ENCODE measurements around the gene LRMDA.
"Not testable (repeated sequence)": the region's sequence is repeated elsewhere in the genome, so short reads cannot be mapped to it uniquely, and the experiment has no call there.

The LRMDA gene

DNA sequence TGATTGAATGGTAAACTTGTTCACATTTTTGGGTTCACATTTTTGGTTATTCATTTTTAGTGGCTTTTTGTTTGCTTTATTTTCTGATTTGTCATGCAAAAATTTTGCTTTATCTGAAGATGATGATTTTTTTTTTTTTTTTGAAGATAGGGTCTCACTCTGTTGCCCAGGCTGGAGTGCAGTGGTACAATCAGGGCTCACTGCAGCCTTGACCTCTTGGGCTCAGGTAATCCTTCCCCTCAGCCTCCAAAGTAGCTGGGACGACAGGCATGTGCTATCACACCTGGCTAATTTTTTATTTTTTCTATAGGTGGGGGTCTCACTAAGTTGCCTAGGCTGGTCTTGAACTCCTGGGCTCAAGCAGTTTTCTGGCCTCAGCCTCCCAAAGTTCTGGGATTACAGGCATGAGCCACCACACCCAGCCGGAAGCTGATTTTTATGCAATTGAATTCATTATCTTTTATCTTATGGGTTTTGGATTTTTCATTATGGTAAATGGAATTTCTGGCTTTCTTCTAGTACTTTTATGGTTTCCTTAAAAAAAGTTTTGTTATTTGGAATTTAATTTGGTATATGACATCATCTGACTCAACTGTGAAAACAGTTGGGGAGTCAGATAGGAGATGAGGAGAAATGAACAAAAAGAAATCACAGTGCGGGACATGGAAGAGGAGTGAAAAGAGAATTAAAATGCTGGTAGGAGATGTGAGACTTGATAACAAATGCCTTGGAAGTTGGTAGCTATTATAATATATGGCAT, 158.7 kb downstream of the LRMDA start:
- no peak for DNase-seq (ENCODE audit: low read depth)

DNA sequence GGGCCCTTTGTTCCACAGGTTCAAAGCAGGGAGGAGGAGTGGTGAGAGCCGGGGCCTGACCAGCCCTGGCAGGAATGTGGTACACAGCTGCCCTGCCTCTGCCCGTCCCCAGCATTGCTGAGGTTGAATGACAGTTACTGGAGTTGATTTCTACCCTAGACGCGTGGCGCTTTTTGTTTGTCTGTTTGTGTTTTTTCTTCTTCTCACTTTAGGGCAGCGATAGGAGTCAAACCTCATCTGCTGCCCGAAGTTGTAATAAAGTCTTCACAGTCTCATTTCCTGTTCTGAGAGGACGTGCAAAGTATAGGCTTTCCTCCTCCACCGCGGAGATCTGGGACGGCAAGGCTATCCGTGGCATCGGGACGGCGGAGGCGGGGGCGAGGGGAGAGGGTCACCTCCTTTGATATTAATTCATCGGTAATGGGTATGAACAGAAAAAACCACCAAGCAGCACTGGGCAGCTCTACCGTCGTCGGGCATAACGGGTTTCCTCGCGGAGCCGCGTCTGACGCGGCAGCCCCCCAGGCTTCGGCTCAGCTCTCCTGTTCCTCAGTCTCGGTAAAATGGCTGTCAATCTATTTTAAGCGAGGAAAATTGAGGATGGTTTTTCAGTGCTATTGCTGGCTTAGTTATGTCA, 160.8 kb downstream of the LRMDA start:
- DNase-seq (ENCODE audit: low read depth): no peak

DNA sequence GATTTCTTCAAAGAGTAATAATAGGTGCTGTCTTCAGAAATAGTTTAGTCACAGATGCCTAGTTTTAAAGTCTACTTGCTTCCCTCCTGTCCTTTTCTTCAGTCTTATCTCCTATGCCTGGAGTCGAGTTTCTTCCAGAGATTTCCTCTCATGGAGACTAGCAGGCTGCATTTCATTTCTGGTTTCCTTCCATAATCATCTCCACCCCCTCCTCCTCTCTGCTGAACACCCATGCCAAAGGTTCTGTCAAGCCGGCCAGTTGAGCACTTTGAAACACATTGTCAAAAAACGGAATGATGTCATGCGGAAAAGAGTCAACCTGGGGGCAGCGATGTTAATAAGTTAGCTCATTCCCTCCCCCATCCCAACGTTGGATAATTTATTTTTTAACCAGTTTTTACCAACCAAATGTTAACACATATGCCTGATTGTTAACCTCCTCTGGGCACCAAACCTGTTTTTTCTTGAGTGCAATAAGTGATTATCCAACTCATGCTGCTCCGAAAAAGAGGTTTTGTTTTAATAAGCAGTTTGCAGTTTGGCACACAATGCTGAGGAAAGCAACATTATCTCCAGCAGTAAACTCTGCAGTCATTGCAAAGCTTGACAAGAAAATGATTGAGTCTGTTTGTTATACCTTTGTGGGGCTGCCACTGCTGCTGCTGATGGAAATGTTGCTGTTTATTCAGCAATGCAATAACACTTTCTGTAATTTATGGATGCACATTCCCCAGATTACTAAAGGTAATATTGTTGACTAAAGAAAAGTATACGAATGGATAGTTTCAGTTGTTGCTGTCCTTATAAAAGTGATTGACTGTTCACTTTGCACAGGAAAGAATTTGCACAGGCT, 161.6 kb downstream of the LRMDA start:
- DNase-seq (ENCODE audit: low read depth): no peak

DNA sequence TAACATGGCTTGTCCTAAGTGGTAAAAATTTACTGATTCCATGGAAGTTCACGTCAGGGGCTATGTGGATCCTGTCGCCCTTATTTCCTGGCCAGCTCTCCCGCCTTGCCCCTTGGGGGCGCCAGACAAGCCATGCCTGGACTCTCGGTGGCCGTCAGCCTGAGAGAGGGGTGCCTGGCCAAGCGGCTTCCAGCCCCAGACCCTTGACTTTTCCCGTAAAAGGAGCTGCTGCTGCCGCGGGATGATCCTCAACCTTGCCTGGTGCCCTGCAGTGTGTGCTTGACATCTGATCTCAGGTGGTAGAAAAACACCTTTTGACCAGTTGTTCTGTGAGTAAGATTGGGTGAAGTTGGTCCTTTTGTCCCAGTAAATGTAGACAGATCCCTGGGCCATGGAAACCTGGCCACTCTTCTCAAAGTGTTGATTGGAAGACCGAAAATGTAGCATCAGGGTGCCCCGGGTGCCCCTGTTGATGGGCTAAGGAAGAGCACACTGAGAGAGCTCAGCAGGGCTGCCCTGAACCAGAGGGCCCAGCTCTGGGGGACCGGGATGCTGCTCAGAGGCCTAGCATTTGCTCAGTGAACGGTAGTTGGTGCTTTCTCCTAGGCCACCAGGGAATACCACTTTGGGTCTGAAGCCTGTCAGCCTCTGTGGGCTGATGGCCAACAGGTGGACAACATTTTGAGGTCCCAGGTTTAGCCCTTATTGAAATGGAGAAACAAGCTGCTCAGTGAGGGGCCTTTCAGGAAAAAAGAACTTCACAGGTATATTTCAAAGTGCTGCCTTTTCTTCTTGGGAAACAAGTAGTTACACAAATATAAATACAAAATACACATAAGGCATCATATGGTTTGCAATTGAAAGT, 162.5 kb downstream of the LRMDA start:
- DNase-seq (ENCODE audit: low read depth): no peak

DNA sequence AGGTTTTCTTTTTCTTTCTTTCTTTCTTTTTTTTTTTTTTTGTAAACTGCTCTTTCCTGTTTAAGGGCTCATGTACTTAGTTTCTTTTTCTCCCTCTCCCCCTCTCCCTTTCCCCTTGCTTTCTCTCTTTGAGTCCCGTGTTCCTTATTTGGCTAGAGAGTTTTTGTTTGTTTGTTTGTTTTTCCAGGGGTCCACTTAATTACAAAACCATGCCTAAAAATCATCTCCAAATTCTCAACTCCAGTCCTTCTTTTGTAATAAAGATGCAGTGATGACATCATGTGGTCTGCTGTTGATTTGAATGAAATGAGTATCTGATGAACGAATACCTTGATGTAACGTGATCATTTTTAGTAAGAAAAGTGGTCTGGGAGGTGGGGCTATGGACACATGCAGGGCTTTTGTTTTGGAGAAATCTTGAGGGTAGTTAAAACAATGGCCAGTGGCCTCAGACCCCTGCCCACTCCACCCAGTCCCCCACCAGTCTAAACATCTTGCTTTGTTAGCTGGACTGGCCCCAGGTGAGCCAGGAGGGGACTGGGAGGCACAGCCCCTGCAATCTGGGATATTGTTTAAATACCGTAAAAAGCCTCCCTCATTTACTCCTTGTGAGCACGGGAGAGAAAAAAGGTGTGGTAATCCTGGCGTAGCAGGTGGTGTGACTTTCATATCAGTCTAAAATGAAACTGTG, 165.7 kb downstream of the LRMDA start:
- no peak for DNase-seq (ENCODE audit: low read depth)

DNA sequence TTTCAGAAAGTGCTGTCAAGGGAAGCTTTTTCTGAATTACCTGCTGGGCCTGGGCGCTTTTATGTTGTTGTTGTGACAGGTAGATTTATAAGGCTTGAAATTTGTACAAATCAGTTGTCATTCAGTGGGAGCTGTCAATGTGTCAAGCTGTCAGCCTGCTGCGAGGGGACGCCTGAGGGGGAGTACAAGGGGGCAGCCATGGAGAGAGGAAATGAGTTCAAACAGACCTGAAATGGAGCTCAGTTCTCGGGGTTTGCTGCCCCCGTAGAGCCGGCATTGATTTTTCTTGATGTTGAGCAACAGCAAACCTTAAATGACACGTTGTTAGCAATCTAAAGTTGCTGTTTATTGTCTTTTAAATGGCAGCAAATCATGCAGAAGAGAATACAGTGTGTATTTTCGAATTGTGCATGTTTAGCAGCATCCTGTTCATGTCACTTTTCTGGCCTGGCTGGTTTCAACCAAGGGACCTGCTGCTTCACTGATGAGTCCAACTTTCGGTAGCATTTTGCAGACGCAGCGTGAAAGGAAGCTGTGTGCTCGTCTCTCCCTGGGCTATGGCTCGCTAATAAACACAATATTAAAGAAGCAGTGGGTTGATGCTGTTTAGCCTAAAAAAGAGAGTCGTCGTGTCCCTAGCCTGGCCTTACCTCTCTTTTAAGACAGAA, 166.5 kb downstream of the LRMDA start:
- no peak for DNase-seq (ENCODE audit: low read depth)

DNA sequence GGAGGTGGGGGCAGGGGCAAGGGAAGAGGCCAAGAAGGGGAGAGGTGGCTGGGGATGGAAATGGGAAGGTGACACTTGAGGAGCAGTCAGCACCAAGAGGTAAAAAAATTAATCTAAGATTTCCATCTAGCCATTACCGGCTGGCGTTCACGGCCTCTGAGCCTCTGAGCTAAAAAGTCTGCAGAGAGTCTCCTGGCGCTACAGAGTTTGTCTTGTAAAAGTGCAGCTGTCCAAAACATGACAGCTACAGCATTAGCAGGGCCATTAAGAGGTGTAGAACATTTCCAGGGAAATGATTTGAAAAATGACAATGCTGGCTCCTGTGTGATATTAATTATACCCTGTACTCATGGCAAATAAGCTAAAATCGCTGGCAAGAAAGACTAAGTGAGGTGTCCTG, 167.6 kb downstream of the LRMDA start:
- no peak for DNase-seq (ENCODE audit: low read depth)

DNA sequence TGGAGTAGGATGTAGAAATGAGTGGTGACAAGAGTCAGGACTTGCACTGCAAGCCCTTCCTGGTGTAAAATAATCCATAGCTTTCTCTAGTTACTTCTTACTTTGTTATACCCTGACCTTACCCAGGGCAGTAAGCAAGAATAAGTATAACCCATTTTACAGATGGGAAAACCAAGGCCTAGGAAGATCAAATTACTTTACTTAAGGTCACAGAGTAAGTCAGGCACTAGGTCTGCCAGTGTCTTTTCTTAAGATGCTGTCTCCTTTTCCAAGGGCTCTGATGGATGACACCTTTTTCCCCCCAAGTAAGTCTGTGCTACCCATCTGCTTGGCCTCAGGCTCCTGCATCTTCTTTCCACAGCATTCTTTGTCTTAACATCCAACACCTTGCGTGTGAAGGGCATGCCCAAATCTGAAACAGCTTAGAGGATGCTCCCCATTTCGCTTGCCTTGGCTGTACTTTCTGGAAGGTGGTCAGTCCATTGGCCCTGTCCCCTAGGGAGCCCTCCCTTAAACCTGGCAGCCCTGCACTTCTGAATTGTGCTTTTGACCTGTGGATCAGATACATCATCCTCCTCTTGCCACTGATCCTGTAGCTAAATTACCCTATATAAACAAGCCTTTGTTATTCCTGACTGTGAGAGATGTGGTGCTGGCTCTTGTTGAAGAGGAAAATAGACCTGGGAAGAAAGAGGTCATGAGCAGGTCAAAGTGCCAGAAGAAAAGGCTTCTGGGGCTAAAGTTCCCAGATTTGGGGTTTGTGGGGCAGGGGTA, 168.6 kb downstream of the LRMDA start:
- DNase-seq (ENCODE audit: low read depth): no peak

DNA sequence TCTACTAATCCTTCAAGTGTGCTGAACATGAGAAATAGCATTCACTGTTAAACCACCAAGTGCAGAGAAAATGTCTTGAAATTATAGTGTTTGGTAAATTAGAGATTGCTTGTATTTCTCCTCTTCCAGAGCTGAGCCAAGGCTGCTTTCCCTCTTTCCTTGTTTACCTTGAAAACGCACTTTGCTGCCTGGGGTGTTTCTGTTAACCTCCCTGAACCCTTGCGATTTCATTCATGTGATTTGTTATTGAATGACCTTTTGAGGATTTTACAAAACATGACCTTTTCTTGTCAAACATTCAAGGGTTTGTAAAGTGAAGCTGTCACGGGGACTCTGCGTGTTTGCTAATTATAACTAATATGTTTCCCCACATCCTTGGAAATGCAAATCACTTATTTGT, 169.4 kb downstream of the LRMDA start:
- DNase-seq (ENCODE audit: low read depth): no peak

DNA sequence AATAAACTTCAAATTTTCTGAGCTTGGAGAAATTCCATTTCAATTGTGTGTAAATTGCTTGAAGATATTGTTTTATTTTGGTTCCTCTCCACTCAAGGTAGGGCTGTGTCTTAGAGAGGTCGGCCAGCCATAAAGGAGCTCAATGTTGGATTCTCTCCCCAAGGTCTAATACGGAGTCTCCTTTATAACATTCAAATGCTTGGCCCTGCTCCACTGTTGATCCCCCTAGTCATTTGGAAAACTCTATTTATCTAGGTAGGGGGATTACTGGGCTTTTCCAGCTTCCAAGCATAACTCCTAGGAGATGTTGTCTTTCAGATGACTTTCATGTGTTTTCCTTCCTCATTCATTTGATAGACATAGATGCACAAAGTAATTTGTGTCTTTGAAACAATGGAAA, 170.9 kb downstream of the LRMDA start:
- DNase-seq (ENCODE audit: low read depth): no peak

DNA sequence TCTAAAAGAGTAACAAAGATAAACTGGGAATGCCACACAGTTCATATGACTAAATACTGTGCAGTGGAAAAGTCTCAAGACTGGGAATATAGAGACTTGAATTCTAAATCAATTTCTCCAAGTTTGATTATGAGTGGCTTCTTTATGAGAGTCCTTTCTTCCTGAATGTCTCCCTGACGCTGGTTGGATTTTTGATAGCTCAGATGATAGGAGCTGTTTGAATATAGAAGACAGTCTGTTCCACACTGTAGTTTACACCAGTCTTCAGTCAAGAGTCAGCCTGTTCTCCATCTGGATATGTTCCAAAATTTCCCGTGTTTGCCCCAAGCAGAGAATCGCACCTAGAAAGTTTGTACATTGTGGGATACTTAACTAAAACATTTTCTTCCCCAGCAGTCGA, 173.7 kb downstream of the LRMDA start:
- no peak for DNase-seq (ENCODE audit: low read depth)

DNA sequence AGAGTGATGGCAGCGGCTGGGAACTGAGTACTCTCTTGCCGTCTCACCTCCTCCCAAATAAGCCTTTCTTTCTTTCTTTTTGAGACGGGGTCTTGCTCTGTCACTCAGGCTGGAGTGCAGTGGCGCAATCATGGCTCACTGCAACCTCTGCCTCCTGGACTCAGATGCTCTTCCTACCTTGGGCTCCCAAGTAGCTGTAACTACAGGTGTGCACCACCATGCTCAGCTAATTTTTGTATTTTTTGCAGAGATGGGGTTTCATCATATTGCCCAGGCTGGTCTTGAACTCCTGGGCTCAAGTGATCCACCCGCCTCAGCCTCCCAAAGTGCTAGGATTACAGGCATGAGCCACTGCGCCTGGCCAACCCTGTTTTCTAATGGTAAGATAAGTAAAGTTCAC, 174.4 kb downstream of the LRMDA start:
- DNase-seq (ENCODE audit: low read depth): not testable (repeated sequence)

DNA sequence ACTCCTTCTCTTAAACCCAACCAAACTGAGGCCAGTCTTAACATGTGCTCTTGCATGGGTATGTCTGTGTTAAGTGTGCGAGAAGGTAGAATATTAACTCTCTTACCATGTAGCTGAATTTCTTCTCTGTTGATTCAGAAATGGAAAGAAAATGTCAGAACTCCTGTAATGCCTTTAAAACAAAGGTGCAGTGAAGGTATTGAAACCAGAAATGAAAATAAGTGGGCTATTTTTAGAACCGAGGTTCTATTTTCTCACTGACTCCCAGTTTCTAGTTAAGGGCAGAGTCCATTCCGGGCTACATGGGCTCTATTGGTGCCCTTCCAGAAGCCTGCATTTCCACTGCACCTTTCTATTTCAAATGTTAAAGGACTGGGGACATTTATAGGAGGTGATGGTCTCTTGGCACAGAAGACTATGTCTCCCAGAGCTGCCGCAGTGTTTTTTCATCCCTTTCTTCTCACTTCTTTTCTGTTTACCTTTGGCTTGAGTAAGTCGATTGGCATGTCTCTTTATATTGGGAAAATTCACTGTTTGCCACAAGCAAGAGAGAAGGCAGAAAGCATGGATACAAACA, 174.9 kb downstream of the LRMDA start:
- no peak for DNase-seq (ENCODE audit: low read depth)

DNA sequence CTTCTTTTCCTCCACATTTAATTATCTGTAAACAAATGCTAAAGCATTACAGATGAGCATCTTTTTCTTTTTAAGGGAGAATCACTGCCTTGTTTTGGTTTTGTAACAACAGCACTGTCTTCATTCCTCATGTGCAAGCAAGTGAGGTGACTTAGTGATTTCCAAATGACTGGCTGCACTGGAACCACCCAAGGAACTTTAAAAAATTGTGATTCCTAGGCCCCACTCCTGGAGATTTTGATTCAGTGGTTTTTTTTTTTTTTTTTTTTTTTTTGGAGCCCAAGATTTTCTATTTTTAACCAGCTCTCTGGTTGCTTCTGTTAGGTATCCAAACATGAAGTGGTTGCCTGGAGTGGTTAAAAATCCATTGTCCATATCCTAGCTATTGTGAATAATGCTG, 176.2 kb downstream of the LRMDA start:
- no peak for DNase-seq (ENCODE audit: low read depth)

DNA sequence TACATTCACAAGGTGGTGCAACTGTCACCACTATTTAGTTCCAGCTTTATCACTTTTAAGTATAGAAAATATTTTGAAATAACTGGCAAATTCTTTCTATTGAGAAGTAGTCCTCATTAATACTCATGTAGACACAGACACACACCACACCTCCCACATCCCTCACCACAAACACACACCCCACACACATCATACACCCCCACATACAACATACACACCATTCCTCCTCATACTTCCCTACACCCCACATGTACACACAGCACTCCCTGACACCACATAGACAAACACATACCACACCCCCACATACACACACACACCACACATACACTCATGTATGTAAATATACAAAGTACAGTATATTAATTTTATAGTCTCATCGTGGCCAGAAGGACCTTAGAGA, 178.8 kb downstream of the LRMDA start:
- no peak for DNase-seq (ENCODE audit: low read depth)

DNA sequence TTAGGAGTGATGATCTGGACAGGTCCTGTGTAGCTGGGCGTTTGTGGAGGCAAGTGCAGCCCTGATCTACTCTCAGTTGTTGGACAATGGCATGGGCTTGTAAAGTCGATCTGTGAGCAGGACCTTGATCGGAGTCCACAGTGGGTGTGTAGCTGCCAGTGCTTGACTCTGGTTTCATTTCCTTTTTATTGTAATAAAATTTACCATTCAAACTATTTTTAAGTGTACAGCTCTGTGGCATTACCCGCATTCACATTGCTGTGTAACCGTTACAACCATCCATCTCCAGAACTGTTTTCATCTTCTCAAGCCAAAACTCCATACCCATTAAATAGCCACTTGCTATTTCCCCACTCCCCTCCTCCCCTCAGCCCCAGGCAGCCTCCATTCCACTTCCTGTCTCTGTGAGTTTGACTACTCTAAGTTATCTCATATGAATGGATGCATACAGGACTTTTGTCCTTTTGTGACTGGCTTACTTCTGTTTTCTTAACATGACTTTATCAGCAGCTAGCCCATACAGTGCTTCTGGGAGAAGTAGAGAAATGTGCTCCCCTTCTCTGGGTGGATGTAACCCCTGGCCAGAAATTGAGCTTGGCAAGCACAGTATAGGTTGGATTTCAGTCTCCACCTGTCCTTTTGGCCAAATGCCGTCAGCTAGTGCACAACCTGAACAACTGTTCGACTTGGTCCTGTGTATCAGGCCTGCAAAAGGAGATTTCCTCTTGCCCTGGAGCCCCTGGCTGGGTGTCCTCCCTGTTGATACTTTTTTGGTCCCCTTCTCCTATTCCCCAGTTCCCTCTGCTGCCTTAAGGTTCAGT, 180.0 kb downstream of the LRMDA start:
- DNase-seq (ENCODE audit: low read depth): no peak

DNA sequence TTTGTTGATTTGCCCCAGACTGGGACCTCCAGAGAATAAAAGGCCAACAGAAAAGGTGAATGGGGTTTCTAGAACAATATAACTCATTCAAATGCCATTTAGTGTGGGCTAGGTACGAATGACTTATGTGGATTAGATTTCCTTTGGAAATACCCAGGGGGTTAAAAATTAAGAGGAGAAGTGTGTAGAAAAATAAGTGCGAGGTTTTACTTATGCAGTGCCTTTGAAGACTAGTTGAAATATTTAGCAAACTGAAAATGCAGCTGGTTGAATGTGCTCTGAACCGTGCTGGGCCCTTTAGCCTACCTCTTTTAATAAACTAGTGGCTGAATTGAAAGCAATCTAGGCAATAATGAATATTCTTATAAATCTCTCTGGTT, 180.6 kb downstream of the LRMDA start:
- DNase-seq (ENCODE audit: low read depth): no peak

DNA sequence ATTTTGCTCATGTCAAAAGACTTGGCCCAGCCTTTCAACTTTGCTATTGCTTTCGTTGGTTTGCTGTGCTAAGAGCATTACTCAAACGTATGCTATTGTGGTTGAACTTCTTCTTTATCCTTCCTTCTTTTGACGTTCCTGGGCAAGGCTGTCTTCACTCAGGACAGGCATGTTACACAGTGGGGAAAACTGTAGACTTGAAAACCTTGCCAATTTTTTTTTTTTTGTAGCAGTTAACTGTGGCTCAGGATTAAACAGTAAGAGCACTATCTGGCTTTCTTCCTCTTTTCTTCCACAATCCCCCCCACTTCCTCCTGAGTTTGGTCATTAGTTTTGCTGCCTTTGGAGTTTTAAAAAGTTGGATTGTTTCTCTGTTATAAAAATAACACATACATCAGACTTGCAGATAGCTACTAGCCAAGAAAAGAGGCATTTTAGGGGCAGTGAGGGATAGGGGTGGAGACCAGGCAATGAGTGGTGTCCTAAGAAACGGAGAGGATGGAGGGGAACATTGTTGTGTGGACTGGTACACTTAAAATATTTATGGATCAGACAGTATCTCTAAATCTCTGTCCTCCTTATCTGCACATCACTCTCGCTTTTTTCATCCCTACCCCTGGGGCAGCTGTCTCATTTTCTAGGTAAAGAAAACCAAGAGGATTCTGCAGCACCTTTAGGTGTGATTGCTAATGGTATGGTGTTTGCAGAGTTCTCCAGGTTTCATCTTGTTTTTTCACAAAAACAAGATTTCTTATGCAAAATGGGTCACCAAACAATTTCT, 181.7 kb downstream of the LRMDA start:
- no peak for DNase-seq (ENCODE audit: low read depth)
